A673 (cell line): ENCODE data around the gene UNC13B.

Source experiments
- EZH2 ChIP-seq: fragments of 200-600 bp; sonication (generic); IDR thresholded peaks from 2 replicates; pipeline ENCODE4 v1.6.1; 2017; ENCODE audit warnings: borderline replicate concordance, low read depth, mild to moderate bottlenecking, mixed read lengths, antibody characterized with exemption, low read length; ENCODE audit not compliant: poor library complexity, severe bottlenecking
- TF ChIP-seq, protein P1 (sequence below): fragments of 300-800, 200-600 bp; sonication (generic); conservative IDR thresholded peaks from 2 replicates; pipeline ENCODE4 v1.5.1; 2017; ENCODE audit warnings: low read depth, mild to moderate bottlenecking, antibody characterized with exemption, low read length, moderate library complexity, mixed read lengths

DNA sequence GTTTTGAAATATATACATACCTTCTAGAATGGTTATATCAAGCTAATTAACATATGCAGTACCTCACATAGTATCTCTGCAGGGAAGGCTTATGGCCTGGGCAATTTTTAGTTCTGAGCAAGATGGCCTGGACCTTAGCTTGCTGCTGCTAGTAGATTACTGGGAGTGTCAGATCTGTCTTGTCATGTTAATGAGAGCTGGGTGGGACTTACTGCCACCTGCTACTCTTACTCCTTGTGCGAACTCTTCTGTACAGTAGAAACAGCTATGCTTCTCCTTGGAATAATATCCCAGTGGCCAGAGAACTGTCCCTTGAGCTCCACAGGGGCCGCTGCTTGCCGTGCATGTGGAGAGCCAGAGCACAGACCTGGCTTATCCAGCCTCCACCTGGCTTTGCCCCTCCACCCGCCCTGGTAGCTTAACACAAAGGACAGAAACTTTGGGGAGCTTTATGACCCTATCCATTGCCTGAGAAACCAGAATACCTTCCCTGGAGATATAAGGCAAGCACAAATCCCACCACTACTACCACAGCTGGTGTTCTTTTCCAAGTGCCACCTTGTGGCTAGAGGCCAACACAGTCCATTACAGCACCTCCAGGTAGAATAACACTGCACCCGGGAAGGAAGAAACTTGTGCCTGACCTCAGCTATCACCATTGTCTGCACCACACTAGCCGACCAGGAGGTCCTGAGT is 253.7 kb downstream of the UNC13B start:
- TF ChIP-seq, protein P1, sequence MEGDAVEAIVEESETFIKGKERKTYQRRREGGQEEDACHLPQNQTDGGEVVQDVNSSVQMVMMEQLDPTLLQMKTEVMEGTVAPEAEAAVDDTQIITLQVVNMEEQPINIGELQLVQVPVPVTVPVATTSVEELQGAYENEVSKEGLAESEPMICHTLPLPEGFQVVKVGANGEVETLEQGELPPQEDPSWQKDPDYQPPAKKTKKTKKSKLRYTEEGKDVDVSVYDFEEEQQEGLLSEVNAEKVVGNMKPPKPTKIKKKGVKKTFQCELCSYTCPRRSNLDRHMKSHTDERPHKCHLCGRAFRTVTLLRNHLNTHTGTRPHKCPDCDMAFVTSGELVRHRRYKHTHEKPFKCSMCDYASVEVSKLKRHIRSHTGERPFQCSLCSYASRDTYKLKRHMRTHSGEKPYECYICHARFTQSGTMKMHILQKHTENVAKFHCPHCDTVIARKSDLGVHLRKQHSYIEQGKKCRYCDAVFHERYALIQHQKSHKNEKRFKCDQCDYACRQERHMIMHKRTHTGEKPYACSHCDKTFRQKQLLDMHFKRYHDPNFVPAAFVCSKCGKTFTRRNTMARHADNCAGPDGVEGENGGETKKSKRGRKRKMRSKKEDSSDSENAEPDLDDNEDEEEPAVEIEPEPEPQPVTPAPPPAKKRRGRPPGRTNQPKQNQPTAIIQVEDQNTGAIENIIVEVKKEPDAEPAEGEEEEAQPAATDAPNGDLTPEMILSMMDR: 0 out of 2 replicates have a peak, but pooled peaks have one; percentile 14
- no peak for TF ChIP-seq EZH2
